T-helper 1 cell treated with Interleukin-12 subunit alpha and Interleukin-12 subunit beta and Interleukin-4 antibody, amounts not matched to agents 30 ng/mL and 1 ng/mL, for 36 hours (primary cell): ENCODE measurements around the gene COQ8A. TPM values are rescaled to one million over a fixed set of nuclear protein-coding genes. Genes with fewer than 3 reads are reported as not detected.
"Not testable (repeated sequence)": the region's sequence is repeated elsewhere in the genome, so short reads cannot be mapped to it uniquely, and the experiment has no call there.

Experiments used
- intact Hi-C: fragments of 100-400 bp; cut with micrococcal nuclease; formaldehyde crosslinking; loops from one replicate; pipeline ENCODE4 v1.15.1; 2024
- total RNA-seq: library from RNA; stranded (reverse); gene quantifications from 2 replicates; pipeline ENCODE4 v1.2.3, GENCODE V29; 2022

Gene COQ8A
- total RNA-seq, 1 donor from 2014 or later = 32.7 TPM

DNA sequence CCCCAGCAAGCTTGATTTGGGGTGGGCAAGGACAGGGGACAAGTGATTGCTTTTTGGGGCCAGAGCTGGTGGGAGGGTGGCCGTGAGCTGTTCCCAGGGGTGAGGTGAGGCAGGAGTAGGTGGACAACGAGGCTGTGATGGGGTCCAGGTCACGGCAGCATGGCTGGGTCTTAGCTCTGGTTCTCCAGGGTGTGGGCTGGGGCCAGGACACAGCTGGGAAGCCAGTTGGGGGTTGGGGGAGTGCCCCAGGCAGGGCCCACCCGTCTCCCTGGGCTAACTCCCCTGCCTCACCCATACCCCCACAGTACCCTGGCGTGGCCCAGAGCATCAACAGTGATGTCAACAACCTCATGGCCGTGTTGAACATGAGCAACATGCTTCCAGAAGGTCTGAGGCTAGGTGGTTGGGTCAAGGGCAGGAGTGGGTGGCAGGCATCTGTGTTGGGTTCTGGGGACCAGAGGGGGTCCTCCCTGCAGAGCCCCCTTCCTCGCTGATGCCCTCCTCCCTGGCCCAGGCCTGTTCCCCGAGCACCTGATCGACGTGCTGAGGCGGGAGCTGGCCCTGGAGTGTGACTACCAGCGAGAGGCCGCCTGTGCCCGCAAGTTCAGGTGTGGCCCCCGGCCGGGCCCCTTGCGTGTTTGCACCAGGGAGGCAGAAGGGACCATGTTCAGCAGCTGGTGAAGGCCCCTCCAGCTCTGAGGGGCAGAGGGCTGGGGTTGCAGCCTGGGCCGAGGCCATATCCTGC, 43.3 kb downstream of the COQ8A start:
- intact Hi-C loops = no loop called here

GRCh38 chr1:226983992-226984364, 43.9 kb downstream of the COQ8A start:
- intact Hi-C loops = no loop called here

GRCh38 chr1:226984521-226985238, 44.6 kb downstream of the COQ8A start:
- intact Hi-C loops = no loop called here

DNA sequence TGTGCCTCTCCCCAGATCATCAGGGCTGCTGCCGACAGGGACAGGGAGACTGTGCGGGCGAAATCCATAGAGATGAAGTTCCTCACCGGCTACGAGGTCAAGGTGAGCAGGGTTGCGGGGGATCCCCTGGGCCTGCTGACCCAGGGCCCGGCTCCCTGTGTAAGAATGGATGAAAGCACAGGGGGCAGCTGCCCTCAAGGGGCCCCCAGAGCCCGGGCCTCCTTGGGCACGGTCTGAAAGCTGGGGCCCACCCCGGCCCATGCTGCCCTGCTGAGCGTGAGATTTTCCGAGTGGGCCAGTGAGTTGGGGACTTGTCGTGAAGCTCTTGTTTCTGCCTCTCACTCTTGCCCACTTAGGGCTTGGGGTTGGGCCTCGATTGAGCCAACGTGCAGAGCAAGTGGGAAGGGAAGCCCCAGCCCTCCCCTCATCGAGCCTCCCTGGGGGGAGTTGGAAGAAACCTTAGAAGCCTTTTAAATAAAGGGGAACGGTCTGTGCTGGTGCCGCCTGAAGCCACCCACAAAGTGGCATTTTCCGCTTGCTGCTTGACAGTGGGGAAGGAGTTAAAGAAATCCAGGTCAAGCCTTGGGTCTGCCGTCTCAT, 45.2 kb downstream of the COQ8A start:
- intact Hi-C loops = no loop called here

DNA sequence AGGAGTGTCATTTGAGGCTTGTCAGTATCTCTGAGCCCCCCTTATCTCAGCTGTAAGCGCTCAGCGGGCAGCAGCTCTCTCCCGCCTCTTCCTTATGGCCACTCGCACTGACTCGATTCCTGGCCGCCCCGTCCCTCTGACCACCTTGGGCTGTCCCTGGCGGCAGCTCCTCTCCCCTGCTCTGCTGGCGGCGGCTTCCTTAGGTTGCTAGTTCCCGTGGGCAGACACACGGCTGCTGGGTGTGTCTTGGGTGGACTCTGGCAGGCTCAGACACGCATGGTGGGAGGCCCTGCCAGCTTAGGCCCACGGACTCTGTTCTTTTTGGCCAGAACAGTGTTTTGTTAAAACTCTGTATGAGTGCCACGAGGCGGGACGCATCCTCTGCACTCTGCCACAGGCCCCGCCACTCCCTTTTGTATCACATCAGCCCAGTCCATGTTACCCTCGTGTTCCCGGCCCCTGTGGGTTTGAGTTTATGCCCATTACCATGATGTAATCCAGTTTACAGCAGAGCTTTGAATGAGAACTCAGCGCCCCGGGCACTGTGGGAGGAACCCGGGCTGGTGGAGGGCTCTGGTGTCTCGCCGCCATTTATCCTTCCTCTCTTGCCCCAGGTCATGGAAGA, 45.9 kb downstream of the COQ8A start:
- intact Hi-C loops = no loop called here

GRCh38 chr1:226986496-226987178, 46.5 kb downstream of the COQ8A start:
- intact Hi-C loops = no loop called here

DNA sequence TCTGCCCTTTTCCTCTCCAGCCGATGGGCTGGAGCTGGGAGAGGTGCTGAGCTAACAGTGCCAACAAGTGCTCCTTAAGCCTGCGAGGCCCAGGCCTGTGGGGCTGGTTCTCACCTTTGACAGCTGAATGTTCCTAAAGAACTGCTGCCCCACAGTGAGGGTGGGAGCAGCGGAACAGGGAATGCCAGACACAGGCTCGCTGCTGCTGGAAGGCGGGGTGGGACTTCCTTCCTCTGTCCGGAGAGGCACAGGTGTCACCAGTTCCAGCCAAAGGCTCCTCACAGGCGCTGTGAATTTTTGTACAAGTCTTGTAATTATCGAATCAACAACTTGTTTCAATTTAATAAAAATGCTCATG, 47.1 kb downstream of the COQ8A start:
- intact Hi-C loops = no loop called here

- intact Hi-C loops = no loop called here
Measured at GRCh38 chr1:226987623-226988333, 47.7 kb downstream of the COQ8A start.

- intact Hi-C loops = no loop called here
Measured at GRCh38 chr1:226988334-226988666, 48.2 kb downstream of the COQ8A start.

- intact Hi-C loops = no loop called here
Measured at GRCh38 chr1:226989085-226989920, 49.2 kb downstream of the COQ8A start.

- intact Hi-C loops = loop anchor here (1.0 kb wide), 1 partner anchor 50 kb away; the partner anchor contains the start of gene COQ8A
Measured at GRCh38 chr1:226990133-226990716, 50.1 kb downstream of the COQ8A start.

- intact Hi-C loops = no loop called here
Measured at GRCh38 chr1:226991920-226992319, 51.8 kb downstream of the COQ8A start.

GRCh38 chr1:226993814-226994585, 53.9 kb downstream of the COQ8A start:
- intact Hi-C loops = no loop called here

- intact Hi-C loops = no loop called here
Measured at GRCh38 chr1:226994586-226995364, 54.7 kb downstream of the COQ8A start.

GRCh38 chr1:226995365-226996332, 55.6 kb downstream of the COQ8A start:
- intact Hi-C loops = no loop called here

DNA sequence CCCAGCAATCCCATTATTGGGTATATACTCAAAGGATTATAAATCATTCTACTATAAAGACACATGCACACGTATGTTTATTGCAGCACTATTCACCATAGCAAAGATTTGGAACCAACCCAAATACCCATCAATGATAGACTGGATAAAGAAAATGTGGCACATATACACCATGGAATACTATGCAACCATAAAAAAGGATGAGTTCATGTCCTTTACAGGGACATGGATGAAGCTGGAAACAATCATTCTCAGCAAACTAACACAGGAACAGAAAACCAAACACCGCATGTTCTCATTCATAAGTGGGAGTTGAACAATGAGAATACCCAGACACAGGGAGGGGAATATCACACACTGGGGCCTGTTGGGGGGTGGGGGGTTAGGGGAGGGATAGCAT, 59.5 kb downstream of the COQ8A start:
- intact Hi-C loops = not testable (repeated sequence)

DNA sequence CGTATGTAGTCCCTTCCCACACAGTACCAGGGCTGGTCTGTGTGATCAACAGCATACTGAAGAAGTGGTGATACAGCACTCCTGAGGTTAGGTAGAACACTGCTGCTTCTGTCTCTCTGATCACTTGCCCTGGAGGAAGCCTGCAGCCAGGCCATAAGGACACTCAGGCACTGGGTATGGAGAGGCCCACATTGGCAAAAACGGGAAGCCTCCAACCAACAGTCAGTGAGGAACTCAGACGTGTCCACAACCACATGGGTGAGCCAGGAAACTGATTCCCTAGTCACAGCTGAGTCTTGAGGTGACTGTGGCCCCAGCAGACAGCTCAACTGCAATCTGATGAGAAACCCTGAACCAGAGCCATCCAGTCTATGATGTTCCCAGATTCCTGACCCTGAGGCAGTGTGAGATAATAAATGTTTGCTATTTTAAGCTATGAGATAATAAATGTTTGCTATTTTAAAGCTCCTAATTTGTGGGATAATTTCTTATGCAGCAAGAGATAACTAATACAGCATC, 62.5 kb downstream of the COQ8A start:
- intact Hi-C loops = no loop called here
